Muscle of leg (tissue), 11 donors: ENCODE results near the gene NME9. TPM values are rescaled to one million over a fixed set of nuclear protein-coding genes. Genes with fewer than 3 reads are reported as not detected.

Experiments
- DNase-seq: peaks from one replicate; pipeline ENCODE4 v3.0.0; 2013
- H3K27ac ChIP-seq: one replicate; pipeline ENCODE4 v1.5.1; 2013; ENCODE audit warnings: mild to moderate bottlenecking, low read length, control low read depth
- H3K27me3 ChIP-seq: one replicate; pipeline ENCODE4 v1.6.1; 2013; ENCODE audit warnings: low read length; ENCODE audit not compliant: control insufficient read depth, insufficient read depth
- H3K36me3 ChIP-seq: one replicate; pipeline ENCODE4 v1.6.1; 2013; ENCODE audit warnings: low read length; ENCODE audit not compliant: control insufficient read depth, insufficient read depth
- H3K4me1 ChIP-seq: one replicate; pipeline ENCODE4 v1.6.1; 2013; ENCODE audit warnings: low read length; ENCODE audit not compliant: control insufficient read depth, insufficient read depth
- H3K4me3 ChIP-seq: one replicate; pipeline ENCODE4 v1.5.1; 2013; ENCODE audit warnings: low read length, control low read depth
- H3K9me3 ChIP-seq: replicated peaks from 2 replicates; pipeline ENCODE4 v1.6.1; 2013; ENCODE audit warnings: low read depth, low read length; ENCODE audit not compliant: control insufficient read depth
- WGBS: methylation state at CpG from one replicate; pipeline ENCODE4 v1.1.5; 2013; ENCODE audit warnings: missing lambda C conversion rate; ENCODE audit not compliant: insufficient coverage; 5-methylcytosine and 5-hydroxymethylcytosine counted together
- polyA plus RNA-seq, 8 donors: library from polyadenylated mRNA; unstranded; fragments of 120-200 nt; gene quantifications; one replicate each; pipeline versions ENCODE4 v1.2.1 to v1.2.3, GENCODE V29; 2013; ENCODE audit warnings: inconsistent platforms in 1 of 8, low replicate concordance in 1 of 8; ENCODE audit not compliant: insufficient read length in 8 of 8, insufficient read depth in 1 of 8
- total RNA-seq: library from RNA; stranded (reverse); fragments of 120-200 nt; gene quantifications from one replicate; pipeline ENCODE4 v1.2.4, GENCODE V29; 2013

NME9 gene
- total and polyA plus RNA-seq, 9 donors: 0.22 to 1.7 (median 0.71) TPM

GRCh38 chr3:138289260-138289659 is 40.4 kb downstream of the NME9 start:
- 100% methylated on average over 2 of the region's 2 CpGs for WGBS
- Histone ChIP-seq H3K27ac (no peak overlapping the region), H3K4me1 (no peaks in the 10 kb centered on the region), H3K27me3 (no peaks in the 10 kb centered on the region), H3K9me3 (no peaks in the 10 kb centered on the region), H3K4me3 (no peak overlapping the region), H3K36me3 (peaks cover 68% of the 10 kb centered on the region)
- DNase-seq: no peak

GRCh38 chr3:138284957-138285477 is 44.6 kb downstream of the NME9 start:
- Histone ChIP-seq H3K4me1 (no peaks in the 10 kb centered on the region), H3K9me3 (no peaks in the 10 kb centered on the region), H3K36me3 (peaks cover 53% of the 10 kb centered on the region), H3K27me3 (no peaks in the 10 kb centered on the region), H3K4me3 (no peak overlapping the region), H3K27ac (no peak overlapping the region)
- DNase-seq: no peak
- 91% methylated on average over 2 of the region's 2 CpGs for WGBS

DNA sequence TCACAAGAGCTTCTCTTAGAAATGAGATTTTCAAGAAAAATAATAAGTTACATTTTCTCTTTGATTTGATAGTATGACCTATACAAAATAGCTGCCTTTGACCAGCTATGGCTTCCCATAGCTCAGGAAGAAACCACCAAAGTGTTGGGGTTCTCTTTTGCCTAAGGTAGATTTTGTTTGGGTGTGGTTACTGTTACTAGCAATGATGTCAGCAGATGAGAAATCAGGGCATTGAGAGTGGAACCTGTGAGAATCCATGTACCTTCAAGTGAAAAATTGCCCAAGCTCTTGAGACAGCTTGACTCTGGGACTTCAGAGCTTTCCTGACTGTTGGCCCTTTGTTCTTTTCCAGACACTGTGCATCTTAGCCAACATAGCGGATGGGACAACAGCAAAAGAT is 45.6 kb downstream of the NME9 start:
- Histone ChIP-seq H3K27ac (no peak overlapping the region), H3K4me1 (no peaks in the 10 kb centered on the region), H3K36me3 (peaks cover 43% of the 10 kb centered on the region), H3K27me3 (no peaks in the 10 kb centered on the region), H3K9me3 (no peaks in the 10 kb centered on the region), H3K4me3 (no peak overlapping the region)
- WGBS: no CpG with 5 or more reads among the region's 1 CpG
- DNase-seq: no peak

DNA sequence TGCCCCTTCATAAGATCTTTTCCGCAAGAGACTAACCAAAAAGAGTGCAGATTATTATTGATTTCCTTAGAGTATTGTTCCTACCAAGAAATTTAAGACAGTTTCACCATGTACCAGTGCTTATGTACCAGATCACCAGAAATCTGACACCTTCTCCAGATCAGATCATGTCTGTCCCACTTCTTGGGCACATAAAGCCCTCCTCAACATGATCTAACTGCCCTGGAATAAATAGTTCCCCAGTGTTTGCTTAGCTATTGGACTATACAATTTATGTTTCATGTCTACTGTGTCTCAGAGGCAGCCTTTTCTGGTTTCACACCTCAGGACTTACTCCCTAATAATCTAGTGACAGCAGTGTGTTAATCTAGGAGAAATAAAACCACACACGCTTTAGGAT is 46.8 kb downstream of the NME9 start:
- H3K27ac ChIP-seq: no peak overlapping the region
- peaks cover 40% of the 10 kb centered on the region for H3K36me3 ChIP-seq
- WGBS: no CpG with 5 or more reads among the region's 2 CpGs

DNA sequence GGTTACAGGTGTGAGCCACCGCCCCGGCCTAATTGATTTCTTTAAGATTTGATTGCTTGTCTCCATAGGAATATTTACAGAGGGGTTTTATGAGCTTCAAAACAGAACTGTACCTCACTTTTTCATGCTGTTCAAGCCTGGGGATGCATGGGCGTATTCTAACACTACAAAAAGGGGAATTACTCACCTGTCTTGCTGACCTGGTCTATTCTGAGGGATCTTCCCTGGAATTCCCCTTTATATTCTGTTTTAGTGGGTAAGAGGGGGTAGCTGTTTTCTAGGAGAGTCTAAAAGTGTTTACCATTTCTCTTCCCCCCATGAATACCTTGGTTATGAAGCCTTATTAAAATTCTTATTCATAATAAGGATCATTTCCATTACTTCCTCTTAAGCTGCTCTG is 48.1 kb downstream of the NME9 start:
- H3K27ac ChIP-seq: no peak overlapping the region
- no peaks in the 10 kb centered on the region for H3K9me3 ChIP-seq
- H3K27me3 ChIP-seq: no peaks in the 10 kb centered on the region
- WGBS: no CpG with 5 or more reads among the region's 3 CpGs
- DNase-seq: no peak
- H3K4me3 ChIP-seq: no peak overlapping the region
- H3K36me3 ChIP-seq: peaks cover 35% of the 10 kb centered on the region
- no peaks in the 10 kb centered on the region for H3K4me1 ChIP-seq

More for the DNA sequence above, 46.8 kb downstream of the NME9 start:
- H3K4me1 ChIP-seq: no peaks in the 10 kb centered on the region
- no peaks in the 10 kb centered on the region for H3K27me3 ChIP-seq
- H3K9me3 ChIP-seq: no peaks in the 10 kb centered on the region
- no peak overlapping the region for H3K4me3 ChIP-seq
- no peak for DNase-seq

- 100% methylated on average over 2 of the region's 2 CpGs for WGBS
- no peak for DNase-seq
Measured at GRCh38 chr3:138271189-138271794, 58.4 kb downstream of the NME9 start.

DNA sequence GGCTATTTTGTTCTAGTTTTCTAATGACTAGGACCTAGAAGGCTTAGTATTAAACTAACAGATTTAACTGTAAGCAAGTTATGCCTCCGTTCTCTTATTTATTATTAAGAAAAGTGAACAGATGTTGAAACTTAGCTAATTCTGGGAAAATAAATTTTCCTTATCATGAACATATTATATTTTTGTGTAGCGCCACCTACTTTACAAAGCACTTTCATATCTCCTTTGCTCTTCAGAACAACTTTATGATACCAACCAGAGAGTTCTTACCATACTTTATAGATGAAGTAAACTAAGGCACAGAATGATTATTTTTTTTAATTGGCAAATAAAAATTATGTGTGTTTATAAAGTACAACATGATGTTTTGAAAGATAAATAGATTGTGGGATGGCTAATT is 59.4 kb downstream of the NME9 start:
- DNase-seq: no peak
- Histone ChIP-seq H3K4me3 (no peak overlapping the region), H3K9me3 (no peaks in the 10 kb centered on the region), H3K36me3 (peaks cover 34% of the 10 kb centered on the region), H3K27me3 (no peaks in the 10 kb centered on the region), H3K4me1 (no peaks in the 10 kb centered on the region), H3K27ac (no peak overlapping the region)
- no CpG with 5 or more reads among the region's 2 CpGs for WGBS

More at GRCh38 chr3:138271189-138271794, 58.4 kb downstream of the NME9 start:
- H3K9me3 ChIP-seq: no peaks in the 10 kb centered on the region
- no peak overlapping the region for H3K27ac ChIP-seq
- no peaks in the 10 kb centered on the region for H3K4me1 ChIP-seq
- peaks cover 37% of the 10 kb centered on the region for H3K36me3 ChIP-seq
- H3K27me3 ChIP-seq: no peaks in the 10 kb centered on the region
- H3K4me3 ChIP-seq: no peak overlapping the region

DNA sequence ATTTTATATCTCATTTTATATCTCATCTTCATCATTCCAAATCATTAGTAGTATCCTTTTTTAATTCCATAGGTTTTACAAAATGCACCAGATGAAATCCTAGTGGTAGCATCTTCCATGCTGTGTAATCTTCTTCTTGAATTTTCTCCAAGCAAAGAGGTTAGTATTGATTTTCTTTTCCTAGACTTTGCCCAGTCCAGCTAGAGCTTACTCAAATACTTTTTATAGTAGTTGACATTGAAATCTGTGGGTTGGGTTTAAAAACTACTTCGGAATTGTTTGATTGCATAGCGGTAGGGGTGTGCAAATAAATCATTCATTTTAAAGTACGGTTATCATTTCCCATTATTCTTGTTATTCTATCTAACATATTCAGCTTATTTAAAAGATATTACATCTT is 62.6 kb downstream of the NME9 start:
- Histone ChIP-seq H3K9me3 (no peaks in the 10 kb centered on the region), H3K36me3 (peaks cover 30% of the 10 kb centered on the region), H3K4me3 (no peak overlapping the region), H3K4me1 (no peaks in the 10 kb centered on the region), H3K27ac (no peak overlapping the region), H3K27me3 (no peaks in the 10 kb centered on the region)
- no peak for DNase-seq
- WGBS: no CpG with 5 or more reads among the region's 3 CpGs

GRCh38 chr3:138265745-138266144 is 63.9 kb downstream of the NME9 start:
- no peak overlapping the region for H3K27ac ChIP-seq
- no peaks in the 10 kb centered on the region for H3K4me1 ChIP-seq
- H3K27me3 ChIP-seq: no peaks in the 10 kb centered on the region
- no peak for DNase-seq
- WGBS: 83% methylated on average over 1 of the region's 1 CpG
- H3K9me3 ChIP-seq: no peaks in the 10 kb centered on the region
- peaks cover 30% of the 10 kb centered on the region for H3K36me3 ChIP-seq
- H3K4me3 ChIP-seq: no peak overlapping the region

DNA sequence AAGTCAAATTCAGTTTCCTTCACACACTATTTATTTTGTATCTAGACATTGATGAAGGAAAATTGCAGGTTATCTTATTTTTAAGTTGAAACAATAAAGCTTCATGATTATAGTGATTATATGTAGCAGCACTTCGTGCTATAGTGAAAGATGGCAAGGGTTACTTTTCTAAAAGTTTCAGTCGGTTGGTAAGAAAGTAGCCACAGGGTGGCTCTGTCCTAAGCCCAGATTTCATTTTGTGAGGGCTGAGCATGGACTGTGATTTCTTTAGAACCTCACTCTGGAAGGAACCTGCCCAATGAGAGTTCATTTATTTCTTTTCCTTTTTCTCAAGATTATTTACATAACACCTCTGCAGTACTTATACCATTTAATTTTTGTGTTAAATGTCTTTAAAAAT is 66.5 kb downstream of the NME9 start:
- Histone ChIP-seq H3K4me3 (no peak overlapping the region), H3K27ac (no peak overlapping the region), H3K27me3 (no peaks in the 10 kb centered on the region), H3K36me3 (peaks cover 30% of the 10 kb centered on the region), H3K4me1 (no peaks in the 10 kb centered on the region), H3K9me3 (no peaks in the 10 kb centered on the region)
- no peak for DNase-seq
- no CpG with 5 or more reads among the region's 2 CpGs for WGBS

DNA sequence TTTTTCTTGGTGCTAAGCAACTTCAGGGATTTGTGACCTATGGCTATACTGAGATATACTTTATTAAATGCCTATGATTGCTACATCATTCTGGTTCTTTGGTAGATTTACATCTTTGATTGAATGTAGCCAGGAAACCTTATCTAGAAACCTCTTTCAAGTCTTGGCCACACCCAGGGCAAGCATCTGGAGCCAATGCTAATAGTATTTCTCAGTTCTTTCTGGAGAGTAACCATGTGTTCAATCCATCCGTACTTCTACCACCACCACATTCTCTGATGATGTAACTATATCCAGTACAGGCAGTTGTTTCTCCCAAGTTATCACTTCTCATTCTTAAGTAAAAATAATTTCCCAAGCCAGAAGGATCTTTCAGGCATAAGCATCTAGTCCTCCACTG is 69.0 kb downstream of the NME9 start:
- DNase-seq: no peak

More for the DNA sequence above, 69.0 kb downstream of the NME9 start:
- no peak overlapping the region for H3K27ac ChIP-seq
- H3K36me3 ChIP-seq: peaks cover 24% of the 10 kb centered on the region
- H3K9me3 ChIP-seq: no peaks in the 10 kb centered on the region
- no peaks in the 10 kb centered on the region for H3K27me3 ChIP-seq
- no peaks in the 10 kb centered on the region for H3K4me1 ChIP-seq
- no peak overlapping the region for H3K4me3 ChIP-seq
- WGBS: no CpG with 5 or more reads among the region's 1 CpG
